ENCODE measurements around the gene SLC35E4. TPM values are rescaled to one million over a fixed set of nuclear protein-coding genes. Genes with fewer than 3 reads are reported as not detected.

Gene SLC35E4
- total and polyA plus RNA-seq, 4 donors = 5.1 to 8.3 (median 6.1) TPM

GRCh38 chr22:30601464-30601863 is 34.1 kb upstream of the SLC35E4 start:
- Histone ChIP-seq H3K27ac (ENCODE audit: low read depth, low read length) (no peak overlapping the region), H3K36me3 (ENCODE audit: control insufficient read depth, insufficient read depth, low read length) (no peaks in the 10 kb centered on the region), H3K4me1 (ENCODE audit: control insufficient read depth, insufficient read depth, low read length) (peaks cover 9% of the 10 kb centered on the region), H3K9me3 (ENCODE audit: control insufficient read depth, insufficient read depth, low read length) (no peaks in the 10 kb centered on the region), H3K27me3 (ENCODE audit: control insufficient read depth, insufficient read depth, low read length) (no peaks in the 10 kb centered on the region), H3K4me3 (ENCODE audit: low read depth, low read length) (no peak overlapping the region)
- DNase-seq (ENCODE audit: low read depth in 4 of 6, low spot score in 6 of 6) = no peak
- WGBS (ENCODE audit: insufficient coverage) = no CpG with 5 or more reads among the region's 5 CpGs

- Histone ChIP-seq H3K36me3 (ENCODE audit: control insufficient read depth, insufficient read depth, low read length) (no peaks in the 10 kb centered on the region), H3K4me1 (ENCODE audit: control insufficient read depth, insufficient read depth, low read length) (peaks cover 14% of the 10 kb centered on the region), H3K27ac (ENCODE audit: low read depth, low read length) (no peak overlapping the region), H3K4me3 (ENCODE audit: low read depth, low read length) (no peak overlapping the region), H3K27me3 (ENCODE audit: control insufficient read depth, insufficient read depth, low read length) (no peaks in the 10 kb centered on the region), H3K9me3 (ENCODE audit: control insufficient read depth, insufficient read depth, low read length) (no peaks in the 10 kb centered on the region)
- no CpG with 5 or more reads among the region's 3 CpGs for WGBS (ENCODE audit: insufficient coverage)
- DNase-seq (ENCODE audit: low read depth in 4 of 6, low spot score in 6 of 6) = peak in 2 of 6 donors; percentile 21 to 40
These were observed 33.5 kb upstream of the SLC35E4 start for GRCh38 chr22:30602049-30602448.

GRCh38 chr22:30603801-30604200 is 31.8 kb upstream of the SLC35E4 start:
- no peak for DNase-seq (ENCODE audit: low read depth in 4 of 6, low spot score in 6 of 6)
- no peaks in the 10 kb centered on the region for H3K36me3 ChIP-seq (ENCODE audit: control insufficient read depth, insufficient read depth, low read length)
- H3K4me3 ChIP-seq (ENCODE audit: low read depth, low read length) = no peak overlapping the region
- no peaks in the 10 kb centered on the region for H3K27me3 ChIP-seq (ENCODE audit: control insufficient read depth, insufficient read depth, low read length)
- H3K4me1 ChIP-seq (ENCODE audit: control insufficient read depth, insufficient read depth, low read length) = peaks cover 31% of the 10 kb centered on the region
- H3K9me3 ChIP-seq (ENCODE audit: control insufficient read depth, insufficient read depth, low read length) = no peaks in the 10 kb centered on the region
- no peak overlapping the region for H3K27ac ChIP-seq (ENCODE audit: low read depth, low read length)
- WGBS (ENCODE audit: insufficient coverage) = 25% methylated on average over 2 of the region's 3 CpGs

- 100% methylated on average over 1 of the region's 2 CpGs for WGBS (ENCODE audit: insufficient coverage)
- H3K27ac ChIP-seq (ENCODE audit: low read depth, low read length) = no peak overlapping the region
- DNase-seq (ENCODE audit: low read depth in 4 of 6, low spot score in 6 of 6) = no peak
- peaks cover 38% of the 10 kb centered on the region for H3K4me1 ChIP-seq (ENCODE audit: control insufficient read depth, insufficient read depth, low read length)
- no peaks in the 10 kb centered on the region for H3K27me3 ChIP-seq (ENCODE audit: control insufficient read depth, insufficient read depth, low read length)
- H3K36me3 ChIP-seq (ENCODE audit: control insufficient read depth, insufficient read depth, low read length) = no peaks in the 10 kb centered on the region
- no peak overlapping the region for H3K4me3 ChIP-seq (ENCODE audit: low read depth, low read length)
- H3K9me3 ChIP-seq (ENCODE audit: control insufficient read depth, insufficient read depth, low read length) = no peaks in the 10 kb centered on the region
These were observed 30.9 kb upstream of the SLC35E4 start for GRCh38 chr22:30604723-30605122.

GRCh38 chr22:30605449-30606110 is 30.0 kb upstream of the SLC35E4 start:
- H3K36me3 ChIP-seq (ENCODE audit: control insufficient read depth, insufficient read depth, low read length) = peaks cover 3% of the 10 kb centered on the region
- DNase-seq (ENCODE audit: low read depth in 4 of 6, low spot score in 6 of 6) = peak in 2 of 6 donors; percentile 44
- WGBS (ENCODE audit: insufficient coverage) = 19% methylated on average over 3 of the region's 9 CpGs
- no peak overlapping the region for H3K27ac ChIP-seq (ENCODE audit: low read depth, low read length)
- H3K27me3 ChIP-seq (ENCODE audit: control insufficient read depth, insufficient read depth, low read length) = no peaks in the 10 kb centered on the region
- no peaks in the 10 kb centered on the region for H3K9me3 ChIP-seq (ENCODE audit: control insufficient read depth, insufficient read depth, low read length)
- H3K4me1 ChIP-seq (ENCODE audit: control insufficient read depth, insufficient read depth, low read length) = peaks cover 40% of the 10 kb centered on the region
- H3K4me3 ChIP-seq (ENCODE audit: low read depth, low read length) = no peak overlapping the region

- DNase-seq (ENCODE audit: low read depth in 4 of 6, low spot score in 6 of 6) = peak in 5 of 6 donors; percentile 48 to 94 (median 68)
- Histone ChIP-seq H3K36me3 (ENCODE audit: control insufficient read depth, insufficient read depth, low read length) (peaks cover 8% of the 10 kb centered on the region), H3K27me3 (ENCODE audit: control insufficient read depth, insufficient read depth, low read length) (no peaks in the 10 kb centered on the region), H3K9me3 (ENCODE audit: control insufficient read depth, insufficient read depth, low read length) (no peaks in the 10 kb centered on the region), H3K4me3 (ENCODE audit: low read depth, low read length) (peak within 1 kb of the TSS; percentile 78), H3K27ac (ENCODE audit: low read depth, low read length) (peak within 1 kb of the TSS; percentile 83), H3K4me1 (ENCODE audit: control insufficient read depth, insufficient read depth, low read length) (peaks cover 40% of the 10 kb centered on the region)
- 0% methylated on average over 18 of the region's 24 CpGs for WGBS (ENCODE audit: insufficient coverage)
These were observed 28.9 kb upstream of the SLC35E4 start, which contains the start of gene TCN2 for GRCh38 chr22:30606455-30607299. Gene TCN2, plus strand, starts transcription at chr22:30607174. Its CDS starts 158 bp downstream, at chr22:30607332.

- H3K4me3 ChIP-seq (ENCODE audit: low read depth, low read length) = peak overlapping the region; percentile 78
- no peaks in the 10 kb centered on the region for H3K27me3 ChIP-seq (ENCODE audit: control insufficient read depth, insufficient read depth, low read length)
- DNase-seq (ENCODE audit: low read depth in 4 of 6, low spot score in 6 of 6) = no peak
- H3K36me3 ChIP-seq (ENCODE audit: control insufficient read depth, insufficient read depth, low read length) = peaks cover 16% of the 10 kb centered on the region
- H3K9me3 ChIP-seq (ENCODE audit: control insufficient read depth, insufficient read depth, low read length) = no peaks in the 10 kb centered on the region
- 22% methylated on average over 1 of the region's 7 CpGs for WGBS (ENCODE audit: insufficient coverage)
- peak overlapping the region; percentile 83 for H3K27ac ChIP-seq (ENCODE audit: low read depth, low read length)
- peaks cover 40% of the 10 kb centered on the region for H3K4me1 ChIP-seq (ENCODE audit: control insufficient read depth, insufficient read depth, low read length)
These were observed 28.2 kb upstream of the SLC35E4 start for GRCh38 chr22:30607300-30607930.

- WGBS (ENCODE audit: insufficient coverage) = 71% methylated on average over 6 of the region's 7 CpGs
- DNase-seq (ENCODE audit: low read depth in 4 of 6, low spot score in 6 of 6) = peak in 1 of 6 donors; percentile 3
- Histone ChIP-seq H3K27ac (ENCODE audit: low read depth, low read length) (no peak overlapping the region), H3K4me3 (ENCODE audit: low read depth, low read length) (peak overlapping the region; percentile 78), H3K4me1 (ENCODE audit: control insufficient read depth, insufficient read depth, low read length) (peaks cover 40% of the 10 kb centered on the region), H3K9me3 (ENCODE audit: control insufficient read depth, insufficient read depth, low read length) (no peaks in the 10 kb centered on the region), H3K27me3 (ENCODE audit: control insufficient read depth, insufficient read depth, low read length) (no peaks in the 10 kb centered on the region), H3K36me3 (ENCODE audit: control insufficient read depth, insufficient read depth, low read length) (peaks cover 20% of the 10 kb centered on the region)
These were observed 27.6 kb upstream of the SLC35E4 start for GRCh38 chr22:30607939-30608338.

GRCh38 chr22:30609260-30610185 is 26.1 kb upstream of the SLC35E4 start:
- DNase-seq (ENCODE audit: low read depth in 4 of 6, low spot score in 6 of 6) = peak in 1 of 6 donors; percentile 45
- Histone ChIP-seq H3K36me3 (ENCODE audit: control insufficient read depth, insufficient read depth, low read length) (peaks cover 36% of the 10 kb centered on the region), H3K27ac (ENCODE audit: low read depth, low read length) (peak overlapping the region; percentile 36), H3K4me1 (ENCODE audit: control insufficient read depth, insufficient read depth, low read length) (peaks cover 40% of the 10 kb centered on the region), H3K9me3 (ENCODE audit: control insufficient read depth, insufficient read depth, low read length) (no peaks in the 10 kb centered on the region), H3K4me3 (ENCODE audit: low read depth, low read length) (no peak overlapping the region), H3K27me3 (ENCODE audit: control insufficient read depth, insufficient read depth, low read length) (no peaks in the 10 kb centered on the region)
- WGBS (ENCODE audit: insufficient coverage) = 57% methylated on average over 14 of the region's 17 CpGs

All from spinal cord (tissue), 10 donors.